ENCODE results near the gene FBL. TPM values are rescaled to one million over a fixed set of nuclear protein-coding genes. Genes with fewer than 3 reads are reported as not detected.

FBL gene
- total RNA-seq, 1 experiment from 2014 or later = 4,927 TPM

- no peak overlapping the region for H3K27ac ChIP-seq (ENCODE audit: low read length)
- H3K27me3 ChIP-seq (ENCODE audit: control insufficient read depth, insufficient read depth, low read length) = no peaks in the 10 kb centered on the region
- DNase-seq (ENCODE audit: low read depth, low spot score) (no peak), ATAC-seq (peak; percentile 13; the same call in 1 of the 2 replicates)
- TF ChIP-seq TCF7L2 (IDR thresholded peaks at IDR 0.05; ENCODE audit: low read depth, low read length) (no peak), POLR2AphosphoS5 (IDR thresholded peaks at IDR 0.05; ENCODE audit: low read depth, low read length) (no peak)
- in situ Hi-C loops (cut with HindIII; ENCODE audit: low pct_unique_long_range_greater_than_20kb, low sequenced_read_pairs) = no loop called here
- H3K4me3 ChIP-seq (ENCODE audit: low read depth in 2 of 2, low read length in 2 of 2) = no peak overlapping the region
- intact Hi-C loops (cut with micrococcal nuclease; ENCODE audit: unreplicated experiment) = no loop called here
- ChIA-PET CTCF (no interaction called here), POLR2A (interaction anchor here (0.6 kb wide), 1 partner anchor 25 kb away, joined by 4 read pairs; no protein-coding TSS in a partner anchor)
- peaks cover 4% of the 10 kb centered on the region for H3K4me1 ChIP-seq (ENCODE audit: control insufficient read depth, insufficient read depth, low read length)
- H3K9me3 ChIP-seq (ENCODE audit: control insufficient read depth, insufficient read depth, low read depth, low read length) = peaks cover 8% of the 10 kb centered on the region; the same call in 1 of the 2 replicates
- H3K36me3 ChIP-seq (ENCODE audit: control insufficient read depth, insufficient read depth, low read length) = no peaks in the 10 kb centered on the region
- BruUV-seq (replicated peaks) = no TSS peak
Observed at GRCh38 chr19:39858541-39858940, 12.4 kb upstream of the FBL start.

- intact Hi-C loops (cut with micrococcal nuclease; ENCODE audit: unreplicated experiment) (no loop called here), in situ Hi-C loops (cut with HindIII; ENCODE audit: low pct_unique_long_range_greater_than_20kb, low sequenced_read_pairs) (no loop called here)
- Histone ChIP-seq H3K27ac (ENCODE audit: low read length) (no peak overlapping the region), H3K27me3 (ENCODE audit: control insufficient read depth, insufficient read depth, low read length) (no peaks in the 10 kb centered on the region), H3K9me3 (ENCODE audit: control insufficient read depth, insufficient read depth, low read depth, low read length) (peaks cover under 1% of the 10 kb centered on the region; the same call in 1 of the 2 replicates), H3K4me3 (ENCODE audit: low read depth in 2 of 2, low read length in 2 of 2) (no peak overlapping the region), H3K4me1 (ENCODE audit: control insufficient read depth, insufficient read depth, low read length) (peaks cover 4% of the 10 kb centered on the region; the same call in 1 of the 2 replicates), H3K36me3 (ENCODE audit: control insufficient read depth, insufficient read depth, low read length) (no peaks in the 10 kb centered on the region)
- no peak for ATAC-seq
- TF ChIP-seq POLR2AphosphoS5 (IDR thresholded peaks at IDR 0.05; ENCODE audit: low read depth, low read length) (no peak), TCF7L2 (IDR thresholded peaks at IDR 0.05; ENCODE audit: low read depth, low read length) (no peak), CTCF (IDR thresholded peaks at IDR 0.05) (no peak), REST (IDR thresholded peaks at IDR 0.05; ENCODE audit: insufficient read depth in 1 of 2, low read depth in 2 of 2, low read length in 1 of 2) (no peak), SIN3A (IDR thresholded peaks at IDR 0.05; ENCODE audit: borderline replicate concordance, insufficient read depth, low read depth, low read length) (no peak)
- DNase-seq (ENCODE audit: low read depth, low spot score) = no peak
- ChIA-PET CTCF (interaction anchor here (0.6 to 1.4 kb wide), 4 partner anchors 15 to 801 kb away, joined by 3 to 8 read pairs (median 6); no protein-coding TSS in a partner anchor), POLR2A (interaction anchor here (0.6 to 2.1 kb wide), 3 partner anchors 19 to 639 kb away, joined by 3 to 15 read pairs (median 4); partner anchors contain the start of gene DYRK1B)
- no TSS peak for BruUV-seq (replicated peaks)
Observed at GRCh38 chr19:39852882-39853281, 6.7 kb upstream of the FBL start.

GRCh38 chr19:39850892-39851291 is 4.7 kb upstream of the FBL start:
- DNase-seq (ENCODE audit: low read depth, low spot score) (no peak), ATAC-seq (no peak)
- H3K27ac ChIP-seq (ENCODE audit: low read length) = no peak overlapping the region
- H3K4me3 ChIP-seq (ENCODE audit: low read depth in 2 of 2, low read length in 2 of 2) = no peak overlapping the region
- ChIA-PET POLR2A (interaction anchor here (0.7 to 2.1 kb wide), 3 partner anchors 12 to 300 kb away, joined by 3 to 15 read pairs (median 3); partner anchors contain the start of gene DYRK1B), CTCF (interaction anchor here (0.6 kb wide), 2 partner anchors 71 to 329 kb away, joined by 3 to 5 read pairs; no protein-coding TSS in a partner anchor)
- no peaks in the 10 kb centered on the region for H3K27me3 ChIP-seq (ENCODE audit: control insufficient read depth, insufficient read depth, low read length)
- H3K4me1 ChIP-seq (ENCODE audit: control insufficient read depth, insufficient read depth, low read length) = peaks cover 19% of the 10 kb centered on the region
- BruUV-seq (replicated peaks) = no TSS peak
- no peaks in the 10 kb centered on the region for H3K9me3 ChIP-seq (ENCODE audit: control insufficient read depth, insufficient read depth, low read depth, low read length)
- in situ Hi-C loops (cut with HindIII; ENCODE audit: low pct_unique_long_range_greater_than_20kb, low sequenced_read_pairs) (no loop called here), intact Hi-C loops (cut with micrococcal nuclease; ENCODE audit: unreplicated experiment) (no loop called here)
- no peak for TF ChIP-seq TCF7L2 (IDR thresholded peaks at IDR 0.05; ENCODE audit: low read depth, low read length)
- no peak for TF ChIP-seq CTCF (IDR thresholded peaks at IDR 0.05)
- TF ChIP-seq REST (IDR thresholded peaks at IDR 0.05; ENCODE audit: insufficient read depth in 1 of 2, low read depth in 2 of 2, low read length in 1 of 2) = no peak
- TF ChIP-seq POLR2AphosphoS5 (IDR thresholded peaks at IDR 0.05; ENCODE audit: low read depth, low read length) = no peak
- TF ChIP-seq SIN3A (IDR thresholded peaks at IDR 0.05; ENCODE audit: borderline replicate concordance, insufficient read depth, low read depth, low read length) = no peak
- no peaks in the 10 kb centered on the region for H3K36me3 ChIP-seq (ENCODE audit: control insufficient read depth, insufficient read depth, low read length)

All from Panc1 (cell line).